Kidney epithelial cell (primary cell): ENCODE results near the gene SH3RF3. TPM values are rescaled to one million over a fixed set of nuclear protein-coding genes. Genes with fewer than 3 reads are reported as not detected.

Experiments
- DNase-seq: peaks from one replicate; pipeline ENCODE4 v3.0.0-alpha.2; 2010; ENCODE audit warnings: low read depth
- H3K27me3 ChIP-seq: 2 replicates; pipeline ENCODE4 v1.6.0; 2011; ENCODE audit warnings: low read length; ENCODE audit not compliant: control insufficient read depth, insufficient read depth
- H3K36me3 ChIP-seq: 2 replicates; pipeline ENCODE4 v1.5.1; 2011; ENCODE audit warnings: low read length; ENCODE audit not compliant: control insufficient read depth, insufficient read depth
- H3K4me3 ChIP-seq: 2 replicates; pipeline ENCODE4 v1.5.1; 2011; ENCODE audit warnings: low read depth, mild to moderate bottlenecking, control low read depth, low read length
- CTCF ChIP-seq: IDR thresholded peaks from 2 replicates; pipeline ENCODE4 v1.5.1; 2011; ENCODE audit warnings: mild to moderate bottlenecking, moderate library complexity, low read length, control low read depth, inconsistent platforms; ENCODE audit not compliant: insufficient read depth, poor library complexity, severe bottlenecking
- total RNA-seq: library from RNA; depleted of rRNA; stranded (reverse); fragments of >200 nt; gene quantifications from 2 replicates; pipeline ENCODE4 v1.2.3, GENCODE V29; 2015

The SH3RF3 gene
- total RNA-seq, 1 donor from 2014 or later = 9.6 TPM

GRCh38 chr2:109299536-109299935 is 170.5 kb downstream of the SH3RF3 start:
- H3K4me3 ChIP-seq = no peak overlapping the region
- no peak for TF ChIP-seq CTCF
- H3K27me3 ChIP-seq = no peaks in the 10 kb centered on the region
- DNase-seq = no peak
- no peaks in the 10 kb centered on the region for H3K36me3 ChIP-seq

- TF ChIP-seq CTCF = no peak
- H3K27me3 ChIP-seq = no peaks in the 10 kb centered on the region
- H3K4me3 ChIP-seq = no peak overlapping the region
Observed at GRCh38 chr2:109300582-109300981, 171.6 kb downstream of the SH3RF3 start.

GRCh38 chr2:109301746-109302145 is 172.7 kb downstream of the SH3RF3 start:
- Histone ChIP-seq H3K4me3 (no peak overlapping the region), H3K27me3 (no peaks in the 10 kb centered on the region), H3K36me3 (no peaks in the 10 kb centered on the region)
- TF ChIP-seq CTCF = no peak
- no peak for DNase-seq

More at GRCh38 chr2:109300582-109300981, 171.6 kb downstream of the SH3RF3 start:
- no peaks in the 10 kb centered on the region for H3K36me3 ChIP-seq
- no peak for DNase-seq

- DNase-seq = no peak
- no peak for TF ChIP-seq CTCF
- no peak overlapping the region for H3K4me3 ChIP-seq
- H3K27me3 ChIP-seq = no peaks in the 10 kb centered on the region
- no peaks in the 10 kb centered on the region for H3K36me3 ChIP-seq
Observed at GRCh38 chr2:109302319-109302718, 173.3 kb downstream of the SH3RF3 start.

GRCh38 chr2:109304242-109304641 is 175.2 kb downstream of the SH3RF3 start:
- DNase-seq = no peak

More at GRCh38 chr2:109304242-109304641, 175.2 kb downstream of the SH3RF3 start:
- no peaks in the 10 kb centered on the region for H3K27me3 ChIP-seq
- H3K36me3 ChIP-seq = no peaks in the 10 kb centered on the region
- H3K4me3 ChIP-seq = no peak overlapping the region
- no peak for TF ChIP-seq CTCF
